ENCODE data around the gene DPP9. TPM values are rescaled to one million over a fixed set of nuclear protein-coding genes. Genes with fewer than 3 reads are reported as not detected.

Gene DPP9
- total RNA-seq, 1 donor from 2014 or later, result 34.0 TPM

- H3K27me3 ChIP-seq (ENCODE audit: control insufficient read depth, insufficient read depth, low read length), result no peaks in the 10 kb centered on the region
- no peaks in the 10 kb centered on the region for H3K36me3 ChIP-seq (ENCODE audit: control insufficient read depth, insufficient read depth, low read length)
- TF ChIP-seq, protein P1, sequence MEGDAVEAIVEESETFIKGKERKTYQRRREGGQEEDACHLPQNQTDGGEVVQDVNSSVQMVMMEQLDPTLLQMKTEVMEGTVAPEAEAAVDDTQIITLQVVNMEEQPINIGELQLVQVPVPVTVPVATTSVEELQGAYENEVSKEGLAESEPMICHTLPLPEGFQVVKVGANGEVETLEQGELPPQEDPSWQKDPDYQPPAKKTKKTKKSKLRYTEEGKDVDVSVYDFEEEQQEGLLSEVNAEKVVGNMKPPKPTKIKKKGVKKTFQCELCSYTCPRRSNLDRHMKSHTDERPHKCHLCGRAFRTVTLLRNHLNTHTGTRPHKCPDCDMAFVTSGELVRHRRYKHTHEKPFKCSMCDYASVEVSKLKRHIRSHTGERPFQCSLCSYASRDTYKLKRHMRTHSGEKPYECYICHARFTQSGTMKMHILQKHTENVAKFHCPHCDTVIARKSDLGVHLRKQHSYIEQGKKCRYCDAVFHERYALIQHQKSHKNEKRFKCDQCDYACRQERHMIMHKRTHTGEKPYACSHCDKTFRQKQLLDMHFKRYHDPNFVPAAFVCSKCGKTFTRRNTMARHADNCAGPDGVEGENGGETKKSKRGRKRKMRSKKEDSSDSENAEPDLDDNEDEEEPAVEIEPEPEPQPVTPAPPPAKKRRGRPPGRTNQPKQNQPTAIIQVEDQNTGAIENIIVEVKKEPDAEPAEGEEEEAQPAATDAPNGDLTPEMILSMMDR (IDR thresholded peaks at IDR 0.05; ENCODE audit: insufficient read depth, low read length, severe bottlenecking), result no peak
- no peak overlapping the region for H3K4me3 ChIP-seq (ENCODE audit: low read depth, low read length)
- no peak for FAIRE-seq
- DNase-seq (ENCODE audit: low read depth), result no peak
Measured at GRCh38 chr19:4733755-4734345, 10.2 kb upstream of the DPP9 start.

DNA sequence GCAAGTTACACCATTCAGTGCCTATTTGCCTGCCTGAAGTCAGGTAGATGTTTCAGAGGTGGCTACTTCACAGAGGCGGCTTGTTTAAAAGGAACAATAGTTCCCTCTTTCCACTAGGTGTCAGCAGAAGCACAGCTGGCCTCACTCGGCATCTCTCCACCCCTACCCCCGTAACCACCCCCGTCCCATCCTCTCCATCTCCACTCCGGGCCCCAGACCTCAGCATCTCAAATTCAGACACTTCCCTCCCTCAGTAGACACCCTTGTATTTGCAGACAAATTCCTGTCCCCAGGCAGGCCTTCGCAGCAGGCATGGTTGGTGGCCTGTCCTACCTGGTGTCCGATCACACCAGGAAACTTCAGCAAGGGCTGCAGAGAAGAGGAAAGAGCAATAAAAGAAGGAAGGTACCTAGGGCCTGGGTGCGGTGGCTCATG, 9.1 kb upstream of the DPP9 start:
- DNase-seq (ENCODE audit: low read depth) (peak; percentile 43), FAIRE-seq (no peak)
- H3K4me3 ChIP-seq (ENCODE audit: low read depth, low read length), result no peak overlapping the region

GRCh38 chr19:4730740-4731171, 7.1 kb upstream of the DPP9 start:
- TF ChIP-seq, protein P1 (IDR thresholded peaks at IDR 0.05; ENCODE audit: insufficient read depth, low read length, severe bottlenecking), result peak; percentile 71
- no peaks in the 10 kb centered on the region for H3K27me3 ChIP-seq (ENCODE audit: control insufficient read depth, insufficient read depth, low read length)
- DNase-seq (ENCODE audit: low read depth) (no peak), FAIRE-seq (no peak)
- H3K36me3 ChIP-seq (ENCODE audit: control insufficient read depth, insufficient read depth, low read length), result no peaks in the 10 kb centered on the region
- no peak overlapping the region for H3K4me3 ChIP-seq (ENCODE audit: low read depth, low read length)

More for the DNA sequence above, 9.1 kb upstream of the DPP9 start:
- Histone ChIP-seq H3K27me3 (ENCODE audit: control insufficient read depth, insufficient read depth, low read length) (no peaks in the 10 kb centered on the region), H3K36me3 (ENCODE audit: control insufficient read depth, insufficient read depth, low read length) (no peaks in the 10 kb centered on the region)
- TF ChIP-seq, protein P1 (IDR thresholded peaks at IDR 0.05; ENCODE audit: insufficient read depth, low read length, severe bottlenecking), result peak; percentile 85

DNA sequence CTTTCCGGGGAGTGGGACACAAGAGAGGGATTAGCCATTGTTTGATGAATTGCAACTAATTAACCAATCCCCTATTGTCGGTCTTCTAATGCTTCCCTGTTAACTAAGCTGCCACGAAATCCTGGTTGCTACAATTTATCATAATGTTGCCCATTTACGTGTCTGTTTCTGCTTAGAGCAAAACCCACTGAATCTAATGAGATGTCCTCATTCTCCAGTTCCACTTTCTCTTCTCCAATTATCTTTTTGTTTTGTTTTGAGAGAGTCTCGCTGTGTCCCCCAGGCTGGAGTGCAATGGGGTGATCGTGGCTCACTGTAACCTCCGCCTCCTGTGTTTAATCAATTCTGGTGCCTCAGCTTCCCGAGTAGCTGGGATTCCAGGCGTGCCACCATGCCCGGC, 5.2 kb upstream of the DPP9 start:
- TF ChIP-seq, protein P1 (IDR thresholded peaks at IDR 0.05; ENCODE audit: insufficient read depth, low read length, severe bottlenecking), result no peak
- FAIRE-seq (no peak), DNase-seq (ENCODE audit: low read depth) (no peak)
- Histone ChIP-seq H3K36me3 (ENCODE audit: control insufficient read depth, insufficient read depth, low read length) (no peaks in the 10 kb centered on the region), H3K27me3 (ENCODE audit: control insufficient read depth, insufficient read depth, low read length) (no peaks in the 10 kb centered on the region), H3K4me3 (ENCODE audit: low read depth, low read length) (no peak overlapping the region)

GRCh38 chr19:4722671-4723594, 709 bp downstream of the DPP9 start:
- TF ChIP-seq, protein P1 (IDR thresholded peaks at IDR 0.05; ENCODE audit: insufficient read depth, low read length, severe bottlenecking), result no peak
- DNase-seq (ENCODE audit: low read depth) (peak; percentile 61), FAIRE-seq (no peak)
- no peaks in the 10 kb centered on the region for H3K27me3 ChIP-seq (ENCODE audit: control insufficient read depth, insufficient read depth, low read length)
- H3K4me3 ChIP-seq (ENCODE audit: low read depth, low read length), result peak overlapping the region; percentile 59
- peaks cover 13% of the 10 kb centered on the region for H3K36me3 ChIP-seq (ENCODE audit: control insufficient read depth, insufficient read depth, low read length)
